Liver (tissue), 3 donors: ENCODE measurements around the gene GRAMD2B.

Experiments
- FOXA2 ChIP-seq: IDR thresholded peaks from 2 replicates; pipeline ENCODE4 v1.6.1; 2016; ENCODE audit warnings: antibody characterized with exemption
- HNF4A ChIP-seq, 2 donors: conservative IDR thresholded peaks; 2 replicates each; pipeline ENCODE4 v1.6.1; 2016; ENCODE audit warnings: antibody characterized with exemption in 2 of 2, mild to moderate bottlenecking in 2 of 2
- JUND ChIP-seq, 2 donors: IDR thresholded peaks; 2 replicates each; pipeline ENCODE4 v1.6.1; 2016; ENCODE audit warnings: antibody characterized with exemption in 2 of 2
- RAD21 ChIP-seq, 2 donors: IDR thresholded peaks; 2 replicates each; pipeline ENCODE4 v1.6.1; 2016; ENCODE audit warnings: antibody characterized with exemption in 2 of 2, mild to moderate bottlenecking in 2 of 2
- SP1 ChIP-seq: IDR thresholded peaks from 2 replicates; pipeline ENCODE4 v1.6.1; 2018; ENCODE audit warnings: antibody characterized with exemption, mild to moderate bottlenecking
- TAF1 ChIP-seq: conservative IDR thresholded peaks from 2 replicates; pipeline ENCODE4 v1.6.1; 2016; ENCODE audit warnings: antibody characterized with exemption, mild to moderate bottlenecking
- YY1 ChIP-seq: IDR thresholded peaks from 2 replicates; pipeline ENCODE4 v1.6.1; 2016; ENCODE audit warnings: antibody characterized with exemption, mild to moderate bottlenecking
- TF ChIP-seq, protein P1 (sequence below): fragments of 150-350 bp; IDR thresholded peaks from 2 replicates; pipeline ENCODE4 v1.5.1; 2017; ENCODE audit warnings: improper control_type of control experiment, low read depth, low read length; ENCODE audit not compliant: missing input control
- TF ChIP-seq, protein P2 (sequence below): IDR thresholded peaks from 2 replicates; pipeline ENCODE4 v1.6.1; 2016; ENCODE audit warnings: antibody characterized with exemption
- TF ChIP-seq, protein P3 (sequence below): IDR thresholded peaks from 2 replicates; pipeline ENCODE4 v1.6.1; 2016; ENCODE audit warnings: antibody characterized with exemption, mild to moderate bottlenecking
- TF ChIP-seq, protein P4 (sequence below): IDR thresholded peaks from 2 replicates; pipeline ENCODE4 v1.6.1; 2016; ENCODE audit warnings: antibody characterized with exemption
- TF ChIP-seq, protein P5 (sequence below): IDR thresholded peaks from 2 replicates; pipeline ENCODE4 v1.6.1; 2016; ENCODE audit warnings: antibody characterized with exemption
- donor health status: healthy.
- donor health status: healthy.

DNA sequence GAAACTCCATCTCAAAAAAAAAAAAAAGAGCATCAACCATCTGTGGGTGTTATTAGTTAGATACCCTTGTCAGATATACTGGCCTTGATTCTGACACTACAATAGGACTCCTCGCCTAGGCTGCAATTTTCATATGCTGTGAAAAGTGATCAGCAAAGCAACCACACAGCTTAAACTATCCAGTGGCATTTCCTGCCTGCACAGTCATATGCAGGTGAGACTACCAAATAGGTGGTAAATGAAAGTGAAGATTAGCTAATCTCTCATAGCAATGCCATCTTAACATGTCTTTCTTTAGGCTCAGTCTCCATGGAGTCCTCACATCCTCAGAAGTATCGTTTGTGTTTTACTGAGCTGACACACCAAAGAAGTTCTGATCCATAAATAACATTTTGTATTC lies 40.8 kb downstream of the GRAMD2B start:
- TF ChIP-seq, protein P1, sequence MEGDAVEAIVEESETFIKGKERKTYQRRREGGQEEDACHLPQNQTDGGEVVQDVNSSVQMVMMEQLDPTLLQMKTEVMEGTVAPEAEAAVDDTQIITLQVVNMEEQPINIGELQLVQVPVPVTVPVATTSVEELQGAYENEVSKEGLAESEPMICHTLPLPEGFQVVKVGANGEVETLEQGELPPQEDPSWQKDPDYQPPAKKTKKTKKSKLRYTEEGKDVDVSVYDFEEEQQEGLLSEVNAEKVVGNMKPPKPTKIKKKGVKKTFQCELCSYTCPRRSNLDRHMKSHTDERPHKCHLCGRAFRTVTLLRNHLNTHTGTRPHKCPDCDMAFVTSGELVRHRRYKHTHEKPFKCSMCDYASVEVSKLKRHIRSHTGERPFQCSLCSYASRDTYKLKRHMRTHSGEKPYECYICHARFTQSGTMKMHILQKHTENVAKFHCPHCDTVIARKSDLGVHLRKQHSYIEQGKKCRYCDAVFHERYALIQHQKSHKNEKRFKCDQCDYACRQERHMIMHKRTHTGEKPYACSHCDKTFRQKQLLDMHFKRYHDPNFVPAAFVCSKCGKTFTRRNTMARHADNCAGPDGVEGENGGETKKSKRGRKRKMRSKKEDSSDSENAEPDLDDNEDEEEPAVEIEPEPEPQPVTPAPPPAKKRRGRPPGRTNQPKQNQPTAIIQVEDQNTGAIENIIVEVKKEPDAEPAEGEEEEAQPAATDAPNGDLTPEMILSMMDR: no peak
- TF ChIP-seq FOXA2: no peak
- TF ChIP-seq TAF1: no peak
- no peak for TF ChIP-seq SP1
- no peak for TF ChIP-seq RAD21 (IDR thresholded peaks at IDR 0.05)
- no peak for TF ChIP-seq HNF4A (conservative IDR thresholded peaks at IDR 0.05)
- TF ChIP-seq, protein P2, sequence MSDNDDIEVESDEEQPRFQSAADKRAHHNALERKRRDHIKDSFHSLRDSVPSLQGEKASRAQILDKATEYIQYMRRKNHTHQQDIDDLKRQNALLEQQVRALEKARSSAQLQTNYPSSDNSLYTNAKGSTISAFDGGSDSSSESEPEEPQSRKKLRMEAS: no peak
- TF ChIP-seq, protein P3, sequence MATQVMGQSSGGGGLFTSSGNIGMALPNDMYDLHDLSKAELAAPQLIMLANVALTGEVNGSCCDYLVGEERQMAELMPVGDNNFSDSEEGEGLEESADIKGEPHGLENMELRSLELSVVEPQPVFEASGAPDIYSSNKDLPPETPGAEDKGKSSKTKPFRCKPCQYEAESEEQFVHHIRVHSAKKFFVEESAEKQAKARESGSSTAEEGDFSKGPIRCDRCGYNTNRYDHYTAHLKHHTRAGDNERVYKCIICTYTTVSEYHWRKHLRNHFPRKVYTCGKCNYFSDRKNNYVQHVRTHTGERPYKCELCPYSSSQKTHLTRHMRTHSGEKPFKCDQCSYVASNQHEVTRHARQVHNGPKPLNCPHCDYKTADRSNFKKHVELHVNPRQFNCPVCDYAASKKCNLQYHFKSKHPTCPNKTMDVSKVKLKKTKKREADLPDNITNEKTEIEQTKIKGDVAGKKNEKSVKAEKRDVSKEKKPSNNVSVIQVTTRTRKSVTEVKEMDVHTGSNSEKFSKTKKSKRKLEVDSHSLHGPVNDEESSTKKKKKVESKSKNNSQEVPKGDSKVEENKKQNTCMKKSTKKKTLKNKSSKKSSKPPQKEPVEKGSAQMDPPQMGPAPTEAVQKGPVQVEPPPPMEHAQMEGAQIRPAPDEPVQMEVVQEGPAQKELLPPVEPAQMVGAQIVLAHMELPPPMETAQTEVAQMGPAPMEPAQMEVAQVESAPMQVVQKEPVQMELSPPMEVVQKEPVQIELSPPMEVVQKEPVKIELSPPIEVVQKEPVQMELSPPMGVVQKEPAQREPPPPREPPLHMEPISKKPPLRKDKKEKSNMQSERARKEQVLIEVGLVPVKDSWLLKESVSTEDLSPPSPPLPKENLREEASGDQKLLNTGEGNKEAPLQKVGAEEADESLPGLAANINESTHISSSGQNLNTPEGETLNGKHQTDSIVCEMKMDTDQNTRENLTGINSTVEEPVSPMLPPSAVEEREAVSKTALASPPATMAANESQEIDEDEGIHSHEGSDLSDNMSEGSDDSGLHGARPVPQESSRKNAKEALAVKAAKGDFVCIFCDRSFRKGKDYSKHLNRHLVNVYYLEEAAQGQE: no peak
- no peak for TF ChIP-seq YY1
- TF ChIP-seq, protein P4, sequence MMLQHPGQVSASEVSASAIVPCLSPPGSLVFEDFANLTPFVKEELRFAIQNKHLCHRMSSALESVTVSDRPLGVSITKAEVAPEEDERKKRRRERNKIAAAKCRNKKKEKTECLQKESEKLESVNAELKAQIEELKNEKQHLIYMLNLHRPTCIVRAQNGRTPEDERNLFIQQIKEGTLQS: no peak
- TF ChIP-seq JUND (IDR thresholded peaks at IDR 0.05): no peak
- TF ChIP-seq, protein P5, sequence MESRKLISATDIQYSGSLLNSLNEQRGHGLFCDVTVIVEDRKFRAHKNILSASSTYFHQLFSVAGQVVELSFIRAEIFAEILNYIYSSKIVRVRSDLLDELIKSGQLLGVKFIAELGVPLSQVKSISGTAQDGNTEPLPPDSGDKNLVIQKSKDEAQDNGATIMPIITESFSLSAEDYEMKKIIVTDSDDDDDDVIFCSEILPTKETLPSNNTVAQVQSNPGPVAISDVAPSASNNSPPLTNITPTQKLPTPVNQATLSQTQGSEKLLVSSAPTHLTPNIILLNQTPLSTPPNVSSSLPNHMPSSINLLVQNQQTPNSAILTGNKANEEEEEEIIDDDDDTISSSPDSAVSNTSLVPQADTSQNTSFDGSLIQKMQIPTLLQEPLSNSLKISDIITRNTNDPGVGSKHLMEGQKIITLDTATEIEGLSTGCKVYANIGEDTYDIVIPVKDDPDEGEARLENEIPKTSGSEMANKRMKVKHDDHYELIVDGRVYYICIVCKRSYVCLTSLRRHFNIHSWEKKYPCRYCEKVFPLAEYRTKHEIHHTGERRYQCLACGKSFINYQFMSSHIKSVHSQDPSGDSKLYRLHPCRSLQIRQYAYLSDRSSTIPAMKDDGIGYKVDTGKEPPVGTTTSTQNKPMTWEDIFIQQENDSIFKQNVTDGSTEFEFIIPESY: no peak
